Inferior parietal cortex (tissue), 1 donor: ENCODE results near the gene MOGAT3.

Experiments used
- DNase-seq: peaks from one replicate; pipeline ENCODE4 v3.0.0-alpha.2; 2016; ENCODE audit errors: extremely low spot score

Gene MOGAT3

DNA sequence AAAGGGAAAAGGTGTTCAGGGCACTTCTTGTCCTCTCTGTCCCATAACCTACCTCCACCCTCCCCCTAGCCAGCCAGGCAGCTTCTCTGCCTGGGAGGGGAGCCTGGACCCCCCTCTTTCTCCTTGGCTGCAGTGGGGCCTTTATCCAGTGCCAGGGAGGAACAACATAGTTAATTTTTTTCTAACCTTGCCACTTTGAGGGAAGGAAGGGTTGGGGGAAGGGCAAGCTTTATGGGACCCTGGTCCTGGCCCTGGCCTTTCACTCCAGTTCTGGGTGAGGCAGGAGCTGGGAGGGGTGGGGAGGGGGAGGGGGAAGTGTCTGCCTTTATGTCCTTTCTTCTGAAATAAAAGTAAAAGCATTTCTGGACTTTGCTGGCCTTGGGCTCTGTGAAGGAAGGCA, 39.9 kb downstream of the MOGAT3 start:
- no peak for DNase-seq

DNA sequence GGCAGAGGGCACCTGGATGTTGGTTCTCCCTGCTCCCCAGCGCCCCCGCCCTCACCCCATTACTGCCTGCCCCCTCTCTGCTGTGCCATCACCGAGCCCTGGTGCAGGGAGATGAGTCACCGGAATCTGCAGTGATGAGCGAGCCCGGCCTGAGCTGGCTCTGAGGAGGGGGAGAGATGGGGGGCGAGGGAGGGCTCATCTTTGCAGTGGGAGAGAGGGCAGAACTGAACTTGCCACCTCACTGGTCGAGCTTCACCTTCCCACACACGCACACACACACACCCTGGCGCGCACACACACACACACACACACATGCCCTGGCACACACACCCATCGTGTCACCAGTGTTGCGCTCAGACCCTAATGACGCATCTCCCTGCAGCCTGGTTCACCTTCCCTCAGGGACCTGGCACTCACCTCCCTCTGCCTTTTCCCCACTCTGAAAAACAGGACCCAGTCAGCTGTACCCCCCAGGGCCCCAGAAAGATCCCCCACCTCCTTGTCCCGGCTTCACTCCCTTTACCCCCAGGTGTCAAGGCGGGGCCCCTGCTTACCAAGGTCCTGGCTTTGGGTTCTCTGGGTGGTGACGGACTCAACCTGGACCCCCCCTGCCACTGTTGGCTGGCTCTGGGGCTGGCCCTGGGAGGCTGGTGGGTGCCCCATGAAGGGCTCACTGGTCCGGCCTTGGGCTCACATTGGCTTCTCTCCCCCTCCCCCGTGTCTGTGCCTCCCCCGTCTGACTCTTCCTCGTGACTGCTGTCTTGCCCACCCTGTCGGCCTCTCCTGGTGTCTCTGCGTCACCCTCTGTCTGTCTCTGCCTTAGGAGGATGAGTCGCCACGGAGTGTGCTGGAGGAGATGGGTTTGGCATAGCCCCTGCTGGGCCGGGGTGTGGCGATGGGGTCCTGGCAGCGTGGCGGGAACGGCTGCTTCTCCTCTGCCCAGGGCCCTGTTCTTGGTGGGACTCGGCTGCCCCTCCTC, 40.9 kb downstream of the MOGAT3 start:
- DNase-seq: no peak

DNA sequence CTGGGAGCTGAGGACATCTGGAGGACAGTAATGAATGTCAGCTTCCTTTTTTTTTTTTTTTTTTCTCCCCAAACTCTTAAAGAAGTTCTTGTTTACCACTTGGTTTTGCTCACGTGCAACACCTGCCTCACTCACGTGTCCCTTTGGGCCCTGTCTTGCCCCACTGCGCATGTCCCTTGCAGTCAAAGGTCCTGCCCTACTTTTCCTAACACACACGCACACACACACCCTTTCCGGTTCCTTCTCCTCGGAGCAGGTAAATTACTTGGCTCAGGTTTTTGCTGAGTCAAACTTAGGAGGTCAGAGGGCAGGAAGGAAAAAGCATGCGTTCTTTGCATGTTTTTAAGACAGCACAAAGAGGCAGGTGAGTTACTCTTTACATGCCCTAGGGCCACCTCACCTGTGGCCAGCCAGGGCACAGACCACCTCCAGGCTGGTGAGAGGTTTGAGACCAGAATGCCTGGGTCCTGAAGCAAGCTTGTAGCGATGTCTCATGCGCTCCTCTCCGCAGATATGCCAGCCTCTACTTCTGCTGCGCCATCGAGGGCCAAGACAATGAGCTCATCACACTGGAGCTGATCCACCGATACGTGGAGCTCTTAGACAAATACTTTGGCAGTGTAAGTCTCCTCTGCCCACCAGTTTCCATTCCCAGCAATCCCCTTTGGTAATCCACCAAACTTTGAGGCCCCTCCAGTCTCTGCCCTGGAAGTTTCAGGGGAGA, 43.8 kb downstream of the MOGAT3 start:
- no peak for DNase-seq

DNA sequence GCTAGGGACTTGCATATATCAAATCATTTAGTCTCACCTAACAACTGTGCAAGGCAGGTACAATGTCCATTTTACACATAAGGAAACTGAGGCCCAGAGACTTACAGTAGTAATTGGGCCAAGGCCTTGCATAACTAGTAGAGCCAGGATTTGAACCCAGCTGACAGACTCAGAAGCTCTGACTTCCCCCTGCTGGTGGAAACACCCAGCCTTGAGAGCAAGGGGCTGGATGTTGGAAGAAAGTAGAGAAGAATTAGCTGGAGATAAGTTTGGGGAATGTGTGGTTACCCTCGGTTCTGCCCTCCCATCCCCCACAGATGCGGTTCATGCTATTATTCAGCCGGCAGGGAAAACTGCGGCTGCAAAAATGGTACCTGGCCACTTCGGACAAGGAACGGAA, 44.6 kb downstream of the MOGAT3 start:
- DNase-seq: no peak

DNA sequence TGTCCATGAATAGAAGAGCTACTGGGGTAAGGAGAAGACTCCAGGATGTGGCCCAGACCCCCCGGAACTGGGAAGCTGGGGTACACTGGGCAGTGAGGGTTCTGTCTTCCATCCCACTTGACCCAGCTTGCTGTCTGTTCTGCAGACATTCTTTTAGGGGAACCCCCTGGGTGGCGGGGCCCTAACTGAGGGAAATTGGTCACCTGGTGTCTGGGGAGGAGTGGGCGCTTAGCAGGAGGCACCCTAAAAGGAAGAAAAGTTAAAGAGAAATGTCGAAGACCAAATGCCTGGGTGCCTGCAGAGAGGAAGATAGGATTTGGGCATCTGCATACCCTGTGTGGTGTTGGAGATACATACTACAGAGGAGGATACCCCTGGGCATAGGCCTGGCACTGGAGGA, 45.5 kb downstream of the MOGAT3 start:
- no peak for DNase-seq

DNA sequence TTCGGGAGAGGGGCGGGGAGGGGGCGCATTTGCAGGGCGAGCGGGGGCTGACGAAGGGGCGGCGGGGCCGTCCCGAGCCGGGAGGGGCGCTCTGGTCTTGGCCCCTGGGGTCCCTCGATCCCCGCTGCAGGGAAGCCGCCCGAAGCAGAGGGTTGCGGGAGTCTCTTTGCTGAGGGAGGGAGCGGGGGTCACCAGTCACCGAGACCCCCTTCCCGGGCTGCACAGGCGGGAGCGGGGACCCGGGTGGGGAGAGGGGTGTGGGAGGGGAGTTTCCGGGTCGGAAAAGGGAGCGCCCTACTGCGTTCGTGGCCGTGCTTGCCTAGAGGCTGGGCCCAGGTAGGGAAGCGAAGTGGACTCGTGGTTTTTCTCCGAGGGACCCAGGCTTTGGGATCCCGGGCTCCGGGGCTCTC, 46.1 kb downstream of the MOGAT3 start:
- no peak for DNase-seq

DNA sequence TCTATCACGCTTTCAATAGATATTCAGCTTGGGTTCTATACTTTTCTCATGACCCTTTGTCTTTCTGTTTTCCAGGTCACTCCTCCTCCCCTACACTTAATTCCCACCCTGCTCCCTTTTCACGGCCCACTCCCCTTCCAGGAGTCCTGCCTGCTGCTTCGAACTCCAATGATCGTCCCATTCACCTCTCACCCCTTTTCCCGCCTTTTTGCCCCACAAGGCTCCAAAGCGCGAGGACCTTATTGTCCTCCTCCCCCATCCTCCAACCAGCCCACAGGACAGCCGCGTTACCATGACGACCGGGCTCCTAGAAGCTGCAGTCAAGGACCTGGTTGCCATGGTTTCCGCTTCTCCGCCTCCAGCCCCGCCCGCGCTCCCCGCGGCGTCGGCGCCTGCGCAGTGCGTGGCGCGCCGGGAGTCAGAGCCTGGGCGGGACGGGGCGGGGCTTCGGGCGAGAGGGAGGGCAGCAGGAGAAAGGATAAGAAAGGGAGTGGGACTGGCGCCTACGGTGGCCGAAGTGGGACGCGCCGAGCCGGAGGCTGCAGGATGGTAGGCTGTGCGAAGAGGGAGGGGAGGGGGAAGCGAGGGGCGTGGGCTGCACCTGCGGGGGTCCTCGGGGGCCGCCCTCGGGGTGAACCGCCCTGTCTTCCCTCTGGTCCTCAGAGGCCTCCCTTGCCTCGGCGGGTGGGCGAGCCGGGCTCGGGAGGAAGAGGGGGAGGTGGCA, 46.7 kb downstream of the MOGAT3 start, which contains the start of gene AP1S1:
Gene AP1S1 (plus strand): TSS at position 508 of the 724 bp plus-strand sequence. CDS start 39 bp downstream, at position 547.
- peak; percentile 90 for DNase-seq

DNA sequence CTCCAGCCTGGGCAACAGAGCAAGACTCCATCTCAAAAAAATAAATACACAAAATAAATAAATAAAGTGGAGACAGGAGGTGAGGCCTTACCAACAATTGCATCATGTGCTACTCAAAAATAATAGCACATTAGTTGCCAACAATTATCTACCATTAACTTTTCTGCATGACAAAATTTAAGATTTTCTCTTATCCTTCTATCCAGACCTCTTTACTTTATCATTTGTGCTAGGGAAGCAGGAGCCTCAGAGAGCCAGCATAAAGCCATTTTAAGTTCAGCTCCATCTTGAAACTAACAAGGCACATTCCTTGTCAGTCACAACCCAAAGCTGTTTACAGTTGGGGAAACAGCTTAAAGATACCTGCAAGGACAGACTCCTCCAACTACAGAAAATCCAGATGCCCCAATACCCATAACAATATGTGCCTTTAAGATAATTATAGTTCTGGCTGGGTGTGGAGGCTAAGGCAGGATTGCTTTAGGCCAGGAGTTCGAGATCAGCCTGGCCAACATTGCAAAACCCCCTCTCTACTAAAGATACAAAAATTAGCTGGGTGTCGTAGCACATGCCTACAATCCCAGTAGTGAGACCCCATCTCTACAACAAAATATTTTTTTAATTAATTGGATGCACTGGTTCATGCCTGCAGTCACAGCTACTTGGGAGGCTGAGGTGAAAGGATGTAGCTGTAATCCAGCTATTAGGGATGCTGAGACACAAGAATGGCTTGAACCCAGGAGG, 48.8 kb downstream of the MOGAT3 start:
- DNase-seq: no peak
